Omental fat pad (tissue), 4 donors: ENCODE data around the gene CNNM3. TPM values are rescaled to one million over a fixed set of nuclear protein-coding genes. Genes with fewer than 3 reads are reported as not detected.
"Not testable (repeated sequence)": the region's sequence is repeated elsewhere in the genome, so short reads cannot be mapped to it uniquely, and the experiment has no call there.

ENCODE experiments used
- ATAC-seq: fragments of 150-250 bp; one replicate; pipeline ENCODE4 v1.9.1; 2016; ENCODE audit warnings: mild to moderate bottlenecking, moderate library complexity; ENCODE audit not compliant: low FRiP score
- DNase-seq: peaks from one replicate; pipeline ENCODE4 v3.0.0-alpha.2; 2019; ENCODE audit warnings: low spot score
- CTCF ChIP-seq, 3 donors: fragments of 450-650 bp; IDR thresholded peaks; one replicate each; pipeline ENCODE4 v1.5.1; 2016 to 2017; ENCODE audit warnings: antibody characterized with exemption in 3 of 3, mild to moderate bottlenecking in 3 of 3, moderate library complexity in 2 of 3
- total RNA-seq, 4 donors: library from RNA; depleted of rRNA; stranded (reverse); fragments of >200 nt; gene quantifications; one replicate each; pipeline ENCODE4 v1.1.0, GENCODE V29; 2016

CNNM3 gene
- total RNA-seq, 4 donors from 2014 or later = 5.9 to 11.0 (median 9.5) TPM

GRCh38 chr2:96788442-96789244, 27.4 kb upstream of the CNNM3 start:
- no peak for DNase-seq
- no peak for TF ChIP-seq CTCF (IDR thresholded peaks at IDR 0.05)

DNA sequence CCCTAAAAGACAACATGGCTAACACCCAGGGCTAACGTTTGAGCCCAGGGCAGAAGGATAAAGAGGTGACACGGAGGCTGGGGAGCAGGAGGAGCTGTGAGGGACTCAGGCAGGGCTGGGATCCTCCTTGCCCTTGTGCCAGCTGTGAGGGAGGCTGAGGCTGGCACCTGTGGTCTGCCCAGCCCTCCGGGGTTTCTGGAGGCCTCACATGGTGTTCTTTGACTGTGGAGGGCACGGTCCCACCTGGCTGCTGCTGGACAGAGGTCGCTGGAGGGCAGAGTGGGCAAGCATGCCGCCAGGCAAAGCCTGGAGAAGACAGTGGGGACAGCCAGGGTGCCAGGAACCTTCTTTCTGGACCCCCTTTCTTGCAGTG, 26.8 kb upstream of the CNNM3 start:
- ATAC-seq (no peak), DNase-seq (no peak)
- no peak for TF ChIP-seq CTCF (IDR thresholded peaks at IDR 0.05)

More at GRCh38 chr2:96788442-96789244, 27.4 kb upstream of the CNNM3 start:
- ATAC-seq = no peak

DNA sequence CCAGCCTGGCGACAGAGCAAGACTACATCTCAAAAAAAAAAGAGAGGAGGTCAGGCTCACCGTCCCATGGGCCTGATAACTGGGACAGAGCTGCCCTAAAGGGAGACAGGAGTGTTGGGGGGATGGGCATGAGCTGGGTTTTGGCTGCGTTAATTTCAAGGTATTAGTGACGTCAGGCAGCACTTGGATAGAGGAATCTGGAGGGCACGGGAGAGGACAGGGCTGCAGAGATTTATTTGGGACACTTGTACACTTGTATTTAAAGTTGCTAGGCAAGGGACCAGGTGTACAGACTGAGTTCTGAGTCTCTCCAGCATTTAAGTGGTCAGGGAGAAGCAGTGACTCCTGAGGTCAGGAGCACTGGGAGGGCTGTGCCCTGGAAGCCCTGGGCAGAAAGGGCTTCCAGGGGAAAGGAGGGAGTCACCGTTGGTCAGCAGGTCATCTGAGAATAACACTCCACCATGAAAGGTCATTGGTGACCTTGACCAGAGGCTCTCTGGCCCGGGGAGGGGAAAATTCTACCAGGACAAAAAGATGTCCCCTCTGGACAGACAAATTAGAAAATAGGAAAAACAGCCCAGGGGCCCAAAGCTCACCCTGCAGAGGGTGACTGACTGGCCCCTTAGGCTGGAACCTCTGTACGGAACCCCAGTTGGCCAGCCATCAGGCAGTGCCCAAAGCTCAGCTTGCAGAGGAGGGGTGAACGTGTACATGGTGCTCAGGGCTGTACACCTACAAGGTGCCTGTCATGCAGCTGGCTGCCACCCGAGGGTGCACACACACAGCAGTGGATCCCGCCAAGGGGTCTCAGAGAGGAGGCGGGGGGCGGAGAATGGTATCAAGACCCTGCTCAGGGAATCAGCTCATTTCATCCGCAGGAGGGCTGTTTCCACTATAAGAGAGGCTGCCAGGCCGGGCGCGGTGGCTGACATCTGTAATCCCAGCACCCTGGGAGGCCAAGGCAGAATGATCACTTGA, 23.0 kb upstream of the CNNM3 start:
- no peak for DNase-seq
- TF ChIP-seq CTCF (IDR thresholded peaks at IDR 0.05) = no peak
- no peak for ATAC-seq

- DNase-seq (no peak), ATAC-seq (no peak)
- no peak for TF ChIP-seq CTCF (IDR thresholded peaks at IDR 0.05)
Measured at GRCh38 chr2:96795076-96795475, 21.0 kb upstream of the CNNM3 start.

DNA sequence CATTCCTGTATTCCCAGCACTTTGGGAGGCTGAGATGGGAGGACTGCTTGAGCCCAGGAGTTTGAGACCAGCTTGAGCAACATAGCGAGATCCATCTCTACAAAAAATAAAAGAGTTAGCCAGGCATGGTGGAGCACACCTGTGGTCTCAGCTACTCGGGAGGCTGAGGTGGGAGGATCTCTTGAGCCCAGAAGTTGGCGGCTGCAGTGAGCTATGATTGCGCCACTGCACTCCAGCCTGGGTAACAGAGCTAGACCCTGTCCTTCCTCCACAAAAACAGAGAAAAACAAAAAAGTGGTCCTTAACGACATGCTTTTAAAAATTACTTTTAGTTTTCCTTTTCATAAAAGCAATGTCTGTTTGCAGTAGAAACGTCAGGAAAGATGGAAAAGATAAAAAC, 19.6 kb upstream of the CNNM3 start:
- DNase-seq, ATAC-seq: not testable (repeated sequence)

- TF ChIP-seq CTCF (IDR thresholded peaks at IDR 0.05) = no peak
- no peak for ATAC-seq
Measured at GRCh38 chr2:96797066-96797625, 18.9 kb upstream of the CNNM3 start.

More at GRCh38 chr2:96797066-96797625, 18.9 kb upstream of the CNNM3 start:
- DNase-seq = no peak
